Measurements from ENCODE around the gene C17orf67. TPM values are rescaled to one million over a fixed set of nuclear protein-coding genes. Genes with fewer than 3 reads are reported as not detected.

The C17orf67 gene
- total and polyA plus RNA-seq, 2 of the 8 experiments (the other 6 are each of a cell fraction or from before 2014, with no cell fraction given) = 0.67 to 2.2 TPM

- TF ChIP-seq CHD7 (IDR thresholded peaks at IDR 0.05; ENCODE audit: insufficient replicate concordance, low read length) = no peak
- TF ChIP-seq SAP30 (IDR thresholded peaks at IDR 0.05; ENCODE audit: insufficient read depth, insufficient replicate concordance, low read length) = no peak
- no peak for TF ChIP-seq GTF2F1 (IDR thresholded peaks at IDR 0.05; ENCODE audit: borderline replicate concordance, low read depth, low read length)
- no peak for TF ChIP-seq KDM4A (IDR thresholded peaks at IDR 0.05; ENCODE audit: low read depth, low read length, severe bottlenecking)
- no peak for TF ChIP-seq JUND (IDR thresholded peaks at IDR 0.05; ENCODE audit: low read length)
- TF ChIP-seq CHD1 (IDR thresholded peaks at IDR 0.05; ENCODE audit: low read depth, low read length) = no peak
- no peak for TF ChIP-seq JUN (IDR thresholded peaks at IDR 0.05; ENCODE audit: low read depth, low read length)
- no peak for TF ChIP-seq SIRT6 (IDR thresholded peaks at IDR 0.05; ENCODE audit: low read length)
- TF ChIP-seq GABPA (IDR thresholded peaks at IDR 0.05; ENCODE audit: borderline replicate concordance, insufficient read depth, low read length) = no peak
Measured at GRCh38 chr17:56804454-56804853, 29.3 kb downstream of the C17orf67 start (continued).

All from H1 (cell line).